OCI-LY1 (cell line): Measurements from ENCODE around the gene CEACAM20.
A peak's percentile ranks its signal among the peaks of the same experiment; 100 is the strongest.

Source experiments
- CTCF ChIP-seq: fragments of 200-600 bp; sonication (generic), shearing (Covaris generic); IDR thresholded peaks from 2 replicates; pipeline ENCODE4 v1.5.1; 2017; ENCODE audit warnings: mild to moderate bottlenecking, antibody characterized with exemption, low read length, moderate library complexity, mixed read lengths
- EZH2 ChIP-seq: fragments of 200-600 bp; sonication (generic), shearing (Covaris generic); IDR thresholded peaks from 2 replicates; pipeline ENCODE4 v1.8.0; 2017; ENCODE audit warnings: borderline replicate concordance, mixed run types, mild to moderate bottlenecking, antibody characterized with exemption, low read length, moderate library complexity, mixed read lengths

GRCh38 chr19:44552324-44552723, 22.8 kb upstream of the CEACAM20 start:
- TF ChIP-seq CTCF (peak; percentile 65), EZH2 (no peak)
